Endometrial microvascular endothelial cells (primary cell): ENCODE measurements around the gene NKAIN2. TPM values are rescaled to one million over a fixed set of nuclear protein-coding genes. Genes with fewer than 3 reads are reported as not detected.

Experiments
- in situ Hi-C: cut with HindIII; loops from 2 replicates; pipeline ENCODE4 v1.10.0; 2017; ENCODE audit warnings: low sequenced_read_pairs, low pct_unique_long_range_greater_than_20kb; ENCODE audit errors: inconsistent ontology term
- total RNA-seq: library from RNA; depleted of rRNA; stranded (reverse); fragments of >200 nt; gene quantifications from one replicate; pipeline ENCODE4 v1.2.3, GENCODE V29; 2015; ENCODE audit errors: inconsistent ontology term

NKAIN2 gene
- total RNA-seq, 1 donor from 2014 or later = not detected

GRCh38 chr6:124777863-124778262, 974.2 kb downstream of the NKAIN2 start:
- in situ Hi-C loops = no loop called here

DNA sequence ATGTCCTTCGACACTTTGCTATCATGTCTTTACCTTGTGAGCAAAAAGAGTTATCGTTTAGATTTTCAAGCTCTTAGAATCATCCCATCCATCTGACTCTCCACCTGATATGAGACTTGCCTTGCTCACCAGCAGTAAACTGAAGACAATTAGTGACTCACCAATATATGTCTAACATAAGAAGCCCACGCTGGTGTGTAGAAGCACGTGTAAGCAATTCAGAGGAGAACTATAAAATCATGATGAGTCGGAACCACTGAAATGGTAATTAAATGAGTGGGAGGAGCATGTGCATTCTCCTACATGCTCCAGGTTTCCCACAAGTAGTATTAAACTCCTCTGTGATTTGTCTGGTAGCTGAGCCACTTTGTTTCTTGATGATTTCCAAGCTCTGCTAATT, 977.0 kb downstream of the NKAIN2 start:
- in situ Hi-C loops = no loop called here

DNA sequence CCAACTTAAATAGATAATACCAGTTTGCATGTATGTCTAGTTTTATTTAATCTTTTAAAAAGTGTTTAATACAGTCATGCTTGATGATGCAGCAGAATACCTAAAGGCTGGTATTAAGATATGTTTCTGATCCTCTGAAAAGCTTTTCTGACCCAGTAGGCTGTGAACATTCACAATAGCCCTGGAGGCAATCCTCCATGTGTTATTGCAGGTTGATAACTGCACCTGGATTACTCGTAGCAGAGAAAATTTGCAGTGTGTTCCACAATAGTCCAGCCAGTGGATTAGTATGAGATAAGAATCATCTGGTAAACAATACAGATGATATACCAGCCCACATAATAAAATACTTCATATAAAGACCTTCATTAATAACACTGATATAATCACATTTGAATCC, 979.7 kb downstream of the NKAIN2 start:
- in situ Hi-C loops = no loop called here

DNA sequence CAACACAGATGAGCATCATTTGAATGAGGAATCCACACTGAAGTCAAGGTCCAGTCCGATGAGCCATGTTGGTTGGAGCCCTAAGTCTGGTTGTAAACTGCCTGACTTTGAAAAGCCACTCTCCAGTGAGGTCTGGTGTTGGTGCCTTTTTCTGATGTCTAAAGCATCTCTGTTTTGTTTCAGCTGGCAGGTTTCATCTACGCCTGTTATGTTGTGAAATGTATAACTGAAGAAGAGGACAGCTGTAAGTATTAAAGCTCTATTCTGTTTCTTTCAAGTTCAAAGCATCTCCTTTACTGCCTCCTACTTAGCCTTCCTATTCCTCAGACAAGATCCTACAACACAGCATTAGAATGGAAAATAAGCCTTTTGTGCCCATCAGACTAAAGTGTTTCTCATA, 987.5 kb downstream of the NKAIN2 start:
- in situ Hi-C loops = no loop called here

DNA sequence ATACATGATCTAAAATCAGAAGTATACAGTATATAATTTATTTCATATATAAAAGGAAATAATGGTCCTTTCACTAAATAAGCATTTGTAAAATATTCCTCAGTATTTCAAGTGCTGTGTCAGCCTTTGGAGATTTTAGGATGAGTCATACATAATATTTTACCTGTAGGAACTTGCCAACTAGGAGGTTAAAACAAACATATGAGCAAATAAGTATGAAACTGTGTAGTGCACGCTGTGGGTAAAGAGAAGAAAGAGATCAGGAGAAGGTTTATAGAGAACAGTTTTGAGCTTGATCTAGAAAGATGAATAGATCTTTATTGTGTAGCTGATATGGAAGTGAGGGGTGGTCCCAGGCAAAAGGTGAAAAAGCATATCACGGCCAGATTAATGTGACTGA, 988.7 kb downstream of the NKAIN2 start:
- in situ Hi-C loops = no loop called here

DNA sequence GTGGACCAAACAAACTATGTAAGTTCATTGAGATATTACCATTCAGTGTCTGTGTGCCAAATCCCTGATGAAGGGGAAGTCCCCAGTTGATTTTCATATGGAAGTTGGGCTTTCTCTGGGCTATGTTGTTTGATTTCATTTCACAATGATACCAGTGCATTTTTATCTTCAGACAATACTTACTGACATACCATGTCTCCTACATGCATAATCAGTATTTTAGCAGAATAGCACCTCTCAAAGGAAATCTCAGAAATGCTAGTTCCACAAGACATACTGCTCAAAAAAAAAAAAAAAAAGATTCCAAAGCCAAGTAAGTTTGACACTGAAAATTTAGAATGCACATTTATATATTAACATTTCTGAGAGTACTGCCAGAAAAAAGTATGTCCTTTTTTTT, 989.7 kb downstream of the NKAIN2 start:
- in situ Hi-C loops = no loop called here

DNA sequence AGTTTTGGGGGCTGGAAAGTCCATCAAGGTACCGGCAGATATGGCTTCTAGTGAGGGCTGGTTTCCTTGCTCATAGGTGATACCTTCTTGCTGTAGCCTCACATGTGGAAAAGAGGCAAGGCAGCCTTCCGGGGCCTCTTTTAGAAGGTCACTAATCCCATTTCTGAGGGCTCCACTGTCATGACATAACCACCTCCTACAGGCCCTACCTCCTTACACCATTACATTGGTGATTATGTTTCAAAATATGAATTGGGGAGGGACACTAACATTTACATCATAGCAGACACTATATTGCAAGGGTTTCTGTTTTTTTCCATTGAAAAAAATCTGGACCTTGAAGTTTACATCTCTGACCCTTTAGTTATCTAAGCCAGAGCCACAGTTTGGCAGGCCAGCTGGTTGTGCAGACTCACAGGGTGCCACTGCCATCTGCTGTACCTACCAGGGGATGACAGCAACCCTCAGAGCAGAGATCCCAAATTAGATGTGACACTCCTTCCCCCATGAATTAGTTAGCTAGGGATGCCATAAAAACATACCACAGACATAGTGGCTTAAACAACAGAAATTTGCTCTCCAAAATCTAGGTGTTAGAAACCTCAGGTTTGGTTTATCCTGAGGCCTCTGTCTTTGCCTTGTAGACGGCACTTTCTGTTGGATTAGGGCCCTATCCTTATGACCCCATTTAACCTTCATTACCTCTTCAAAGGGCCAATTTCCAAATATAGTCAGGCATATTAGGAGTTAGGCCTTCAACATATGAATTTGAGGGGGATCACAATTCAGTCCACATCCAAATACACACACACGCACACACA, 992.2 kb downstream of the NKAIN2 start:
- in situ Hi-C loops = no loop called here

DNA sequence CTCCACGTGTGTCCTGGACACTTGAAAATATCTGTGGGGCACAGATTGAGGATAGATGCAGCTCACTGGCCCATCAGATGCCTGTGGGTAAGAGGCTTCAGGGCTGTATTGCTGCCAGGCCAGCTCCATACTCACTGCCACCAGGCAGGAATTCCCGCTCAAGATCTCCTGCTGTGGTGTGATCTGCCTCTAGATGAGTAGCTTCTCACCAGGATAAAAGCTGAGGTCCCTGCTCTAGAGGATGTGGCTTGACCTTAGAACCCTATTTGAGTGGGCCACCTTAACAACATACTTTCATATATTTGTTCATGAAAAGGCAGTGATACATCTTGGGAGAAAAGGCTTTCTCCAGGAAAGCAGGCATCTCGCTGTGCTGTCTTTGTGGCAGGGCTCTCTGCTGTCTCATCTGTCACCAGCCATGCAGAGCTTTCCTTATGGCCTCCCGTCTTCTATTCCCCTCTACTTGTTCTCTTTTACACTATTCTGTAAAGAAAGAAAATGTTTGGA, 992.9 kb downstream of the NKAIN2 start:
- in situ Hi-C loops = no loop called here

- in situ Hi-C loops = no loop called here
Measured at GRCh38 chr6:124797224-124797623, 993.6 kb downstream of the NKAIN2 start.

- in situ Hi-C loops = no loop called here
Measured at GRCh38 chr6:124798942-124799496, 995.4 kb downstream of the NKAIN2 start.

GRCh38 chr6:124799638-124800037, 996.0 kb downstream of the NKAIN2 start:
- in situ Hi-C loops = no loop called here

- in situ Hi-C loops = no loop called here
Measured at GRCh38 chr6:124800222-124800621, 996.6 kb downstream of the NKAIN2 start.

- in situ Hi-C loops = no loop called here
Measured at GRCh38 chr6:124812067-124812466, 1008.4 kb downstream of the NKAIN2 start.

DNA sequence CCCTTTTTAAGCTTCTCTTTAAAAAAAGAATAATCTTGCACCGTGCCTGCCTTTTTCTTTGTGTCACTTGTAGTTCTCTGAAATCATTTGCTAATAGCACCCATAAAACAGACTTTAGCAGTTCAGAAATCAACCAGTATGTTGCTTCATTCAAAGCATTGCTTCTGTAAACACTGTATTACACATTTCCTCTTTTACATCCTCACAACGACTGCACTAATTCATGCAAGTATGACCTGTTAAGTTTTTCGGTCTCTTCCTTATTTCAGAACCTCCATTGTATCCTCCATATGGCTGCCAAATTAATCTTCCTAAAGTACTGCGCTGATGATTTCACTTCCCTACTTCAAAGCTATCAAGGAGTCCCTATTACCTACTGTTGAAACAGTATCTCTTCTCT, 1015.7 kb downstream of the NKAIN2 start:
- in situ Hi-C loops = no loop called here

- in situ Hi-C loops = no loop called here
Measured at GRCh38 chr6:124822204-124822613, 1018.5 kb downstream of the NKAIN2 start.

- in situ Hi-C loops = no loop called here
Measured at GRCh38 chr6:124822721-124823120, 1019.1 kb downstream of the NKAIN2 start.

- in situ Hi-C loops = no loop called here
Measured at GRCh38 chr6:124823240-124824111, 1019.8 kb downstream of the NKAIN2 start.

GRCh38 chr6:124825564-124825963, 1021.9 kb downstream of the NKAIN2 start:
- in situ Hi-C loops = no loop called here

DNA sequence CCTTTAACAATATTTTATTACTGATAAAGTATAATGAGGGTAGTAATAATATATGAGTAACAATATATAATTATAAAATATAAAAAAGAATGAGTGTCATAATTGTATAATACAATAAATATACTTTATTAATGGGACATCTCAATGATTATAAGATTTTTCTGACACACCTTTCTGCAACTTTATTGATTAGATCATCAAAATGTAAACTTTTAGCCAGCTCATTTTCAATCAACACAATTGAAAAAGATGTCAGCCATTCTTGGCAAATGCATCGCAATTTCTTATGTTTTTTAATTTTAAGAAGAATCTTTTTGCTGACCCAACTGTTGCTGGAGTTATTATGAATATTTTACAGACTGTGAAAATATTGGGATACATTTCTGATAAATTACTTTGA, 1026.2 kb downstream of the NKAIN2 start:
- in situ Hi-C loops = no loop called here

GRCh38 chr6:124830506-124830905, 1026.8 kb downstream of the NKAIN2 start:
- in situ Hi-C loops = no loop called here
